GM12878 (cell line): ENCODE results near the gene BLOC1S2. TPM values are rescaled to one million over a fixed set of nuclear protein-coding genes. Genes with fewer than 3 reads are reported as not detected.

Source experiments
- BHLHE40 ChIP-seq, 2 experiments: fragments of 450-650 bp in 1 of 2; IDR thresholded peaks; 2 replicates each; pipeline ENCODE4 v1.6.1; 2011 to 2017; ENCODE audit warnings: low read depth in 2 of 2, borderline replicate concordance in 1 of 2, improper control_type of control experiment in 1 of 2, low read length in 1 of 2, mild to moderate bottlenecking in 1 of 2
- BRCA1 ChIP-seq: IDR thresholded peaks from 2 replicates; pipeline ENCODE4 v1.6.1; 2011; ENCODE audit warnings: low read depth, low read length, improper control_type of control experiment
- HCFC1 ChIP-seq: fragments of 150-350 bp; IDR thresholded peaks from 2 replicates; pipeline ENCODE4 v1.6.1; 2014; ENCODE audit warnings: low read length
- KAT2A ChIP-seq: conservative IDR thresholded peaks from 2 replicates; pipeline ENCODE4 v1.6.1; 2011; ENCODE audit warnings: low read depth, low read length; ENCODE audit not compliant: control insufficient read depth
- KLF5 ChIP-seq: fragments of 450-650 bp; IDR thresholded peaks from 2 replicates; pipeline ENCODE4 v1.6.1; 2014; ENCODE audit warnings: mild to moderate bottlenecking; ENCODE audit not compliant: partially characterized antibody
- MEF2B ChIP-seq: fragments of 450-650 bp; IDR thresholded peaks from 2 replicates; pipeline ENCODE4 v1.6.1; 2018; ENCODE audit warnings: mild to moderate bottlenecking, moderate library complexity; ENCODE audit not compliant: partially characterized antibody, poor library complexity, severe bottlenecking
- NFIC ChIP-seq: IDR thresholded peaks from 2 replicates; pipeline ENCODE4 v1.6.1; 2012; ENCODE audit warnings: low read depth, mild to moderate bottlenecking, inconsistent platforms, low read length, moderate library complexity
- NFYB ChIP-seq: IDR thresholded peaks from 2 replicates; pipeline ENCODE4 v1.6.1; 2011; ENCODE audit warnings: low read depth, mild to moderate bottlenecking, low read length, improper control_type of control experiment, moderate library complexity; ENCODE audit not compliant: insufficient read depth
- PAX8 ChIP-seq: fragments of 450-650 bp; IDR thresholded peaks from 2 replicates; pipeline ENCODE4 v1.6.1; 2017; ENCODE audit warnings: mild to moderate bottlenecking, moderate library complexity
- POLR2AphosphoS2 ChIP-seq: IDR thresholded peaks from 2 replicates; pipeline ENCODE4 v1.6.1; 2011; ENCODE audit warnings: low read depth, mild to moderate bottlenecking, low read length, improper control_type of control experiment, moderate library complexity
- RAD51 ChIP-seq: fragments of 450-650 bp; IDR thresholded peaks from 2 replicates; pipeline ENCODE4 v1.6.1; 2016; ENCODE audit warnings: moderate library complexity, mild to moderate bottlenecking, inconsistent platforms
- SMAD1 ChIP-seq: fragments of 450-650 bp; IDR thresholded peaks from 2 replicates; pipeline ENCODE4 v1.6.1; 2018; ENCODE audit warnings: mild to moderate bottlenecking, low read depth; ENCODE audit not compliant: partially characterized antibody
- SP1 ChIP-seq: IDR thresholded peaks from one replicate; pipeline ENCODE4 v1.6.1; 2011; ENCODE audit warnings: low read depth, low read length
- SRF ChIP-seq, 2 experiments: IDR thresholded peaks; 2 replicates each; pipeline ENCODE4 v1.6.1; 2011; ENCODE audit warnings: low read depth in 2 of 2, low read length in 2 of 2, mild to moderate bottlenecking in 1 of 2, moderate library complexity in 1 of 2
- SUPT20H ChIP-seq: IDR thresholded peaks from 2 replicates; pipeline ENCODE4 v1.6.1; 2011; ENCODE audit warnings: low read depth, mild to moderate bottlenecking, low read length, moderate library complexity, borderline replicate concordance; ENCODE audit not compliant: control insufficient read depth
- TAF1 ChIP-seq: IDR thresholded peaks from 2 replicates; pipeline ENCODE4 v1.6.1; 2011; ENCODE audit warnings: mild to moderate bottlenecking, low read depth, low read length, borderline replicate concordance
- ZNF207 ChIP-seq: fragments of 450-650 bp; IDR thresholded peaks from 2 replicates; pipeline ENCODE4 v1.6.1; 2014; ENCODE audit warnings: antibody characterized with exemption, mild to moderate bottlenecking, borderline replicate concordance
- ZNF384 ChIP-seq: IDR thresholded peaks from 2 replicates; pipeline ENCODE4 v1.6.1; 2012; ENCODE audit warnings: low read depth, mild to moderate bottlenecking, low read length, improper control_type of control experiment, borderline replicate concordance
- polyA plus RNA-seq, 11 experiments: library from polyadenylated mRNA; depleted of rRNA in 4 of 11; unstranded in 6 of 11; stranded (reverse) in 5 of 11; fragments of >200 nt; fragmentation: Nextera tagmentation in 4 of 11; fragmentation: Illumina TruSeq in 1 of 11; extraction: Ambion mirVana in 4 of 11; extraction: Trizol in 1 of 11; gene quantifications; 1 replicate in 1 of 11; 2 replicates in 10 of 11; pipeline versions ENCODE4 v1.2.1 to v1.2.3, GENCODE V29; 2011 to 2016; ENCODE audit warnings: inconsistent platforms in 2 of 11, missing spikeins in 2 of 11, low read depth in 1 of 11
- total RNA-seq, 4 experiments: library from RNA; depleted of rRNA in 3 of 4; stranded (reverse); fragments of >200 nt in 3 of 4; fragmentation: Illumina TruSeq in 1 of 4; extraction: Trizol in 1 of 4; gene quantifications; 2 replicates each; pipeline versions ENCODE4 v1.2.1 to v1.2.3, GENCODE V29; 2013 to 2021
- TF ChIP-seq, protein P1 (sequence below): IDR thresholded peaks from 2 replicates; pipeline ENCODE4 v1.6.1; 2012; ENCODE audit warnings: improper control_type of control experiment, low read depth, low read length; ENCODE audit not compliant: insufficient replicate concordance
- TF ChIP-seq, protein P2 (sequence below): IDR thresholded peaks from 2 replicates; pipeline ENCODE4 v1.6.1; 2011; ENCODE audit warnings: low read depth, low read length, improper control_type of control experiment, borderline replicate concordance
- TF ChIP-seq, protein P3 (sequence below): fragments of 450-650 bp; IDR thresholded peaks from 2 replicates; pipeline ENCODE4 v1.6.1; 2017; ENCODE audit warnings: mild to moderate bottlenecking, low read depth, inconsistent platforms; ENCODE audit not compliant: poor library complexity, severe bottlenecking
- TF ChIP-seq, protein P4 (sequence below): IDR thresholded peaks from 2 replicates; pipeline ENCODE4 v1.6.1; 2011; ENCODE audit warnings: mild to moderate bottlenecking, low read depth, low read length, moderate library complexity; ENCODE audit not compliant: insufficient replicate concordance

The BLOC1S2 gene
- total and polyA plus RNA-seq, 10 of the 15 experiments (the other 5 are each of a cell fraction or from before 2014, with no cell fraction given), result 58.6 to 164 (median 79.5) TPM

DNA sequence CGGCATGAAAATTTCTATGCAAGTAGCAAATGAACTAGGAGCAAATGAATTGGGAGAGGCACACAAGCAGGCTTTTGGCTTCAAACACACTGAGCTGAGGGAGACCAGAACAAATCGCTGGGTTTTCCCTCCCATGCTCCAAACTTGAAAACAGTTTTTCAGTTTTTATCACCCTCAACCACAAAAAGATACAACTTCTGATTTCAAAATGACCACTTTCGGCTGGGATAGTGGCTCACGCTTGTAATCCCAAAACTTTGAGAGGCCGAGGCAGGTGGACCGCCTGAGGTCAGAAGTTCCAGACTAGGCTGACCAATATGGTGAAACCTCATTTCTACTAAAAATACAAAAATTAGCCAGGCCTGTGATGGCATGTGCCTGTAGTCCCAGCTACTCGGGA is 48.1 kb downstream of the BLOC1S2 start (continued):
- TF ChIP-seq MEF2B (no peak), BRCA1 (no peak), BHLHE40 (IDR thresholded peaks at IDR 0.05; ENCODE audit: borderline replicate concordance in 1 of 2, low read depth in 2 of 2, low read length in 1 of 2) (peak in 1 of 2 experiments; percentile 8; a peak in 1 of 4 replicates), ZNF207 (no peak), RAD51 (no peak), KLF5 (no peak), NFYB (no peak), SP1 (no peak), PAX8 (no peak), SUPT20H (no peak), SRF (IDR thresholded peaks at IDR 0.05; ENCODE audit: low read depth in 2 of 2, low read length in 2 of 2) (no peak), POLR2AphosphoS2 (no peak), ZNF384 (no peak), KAT2A (no peak), HCFC1 (no peak), NFIC (peak; percentile 83; the same call in 1 of the 2 replicates), TAF1 (no peak), SMAD1 (no peak)
- TF ChIP-seq, protein P1, sequence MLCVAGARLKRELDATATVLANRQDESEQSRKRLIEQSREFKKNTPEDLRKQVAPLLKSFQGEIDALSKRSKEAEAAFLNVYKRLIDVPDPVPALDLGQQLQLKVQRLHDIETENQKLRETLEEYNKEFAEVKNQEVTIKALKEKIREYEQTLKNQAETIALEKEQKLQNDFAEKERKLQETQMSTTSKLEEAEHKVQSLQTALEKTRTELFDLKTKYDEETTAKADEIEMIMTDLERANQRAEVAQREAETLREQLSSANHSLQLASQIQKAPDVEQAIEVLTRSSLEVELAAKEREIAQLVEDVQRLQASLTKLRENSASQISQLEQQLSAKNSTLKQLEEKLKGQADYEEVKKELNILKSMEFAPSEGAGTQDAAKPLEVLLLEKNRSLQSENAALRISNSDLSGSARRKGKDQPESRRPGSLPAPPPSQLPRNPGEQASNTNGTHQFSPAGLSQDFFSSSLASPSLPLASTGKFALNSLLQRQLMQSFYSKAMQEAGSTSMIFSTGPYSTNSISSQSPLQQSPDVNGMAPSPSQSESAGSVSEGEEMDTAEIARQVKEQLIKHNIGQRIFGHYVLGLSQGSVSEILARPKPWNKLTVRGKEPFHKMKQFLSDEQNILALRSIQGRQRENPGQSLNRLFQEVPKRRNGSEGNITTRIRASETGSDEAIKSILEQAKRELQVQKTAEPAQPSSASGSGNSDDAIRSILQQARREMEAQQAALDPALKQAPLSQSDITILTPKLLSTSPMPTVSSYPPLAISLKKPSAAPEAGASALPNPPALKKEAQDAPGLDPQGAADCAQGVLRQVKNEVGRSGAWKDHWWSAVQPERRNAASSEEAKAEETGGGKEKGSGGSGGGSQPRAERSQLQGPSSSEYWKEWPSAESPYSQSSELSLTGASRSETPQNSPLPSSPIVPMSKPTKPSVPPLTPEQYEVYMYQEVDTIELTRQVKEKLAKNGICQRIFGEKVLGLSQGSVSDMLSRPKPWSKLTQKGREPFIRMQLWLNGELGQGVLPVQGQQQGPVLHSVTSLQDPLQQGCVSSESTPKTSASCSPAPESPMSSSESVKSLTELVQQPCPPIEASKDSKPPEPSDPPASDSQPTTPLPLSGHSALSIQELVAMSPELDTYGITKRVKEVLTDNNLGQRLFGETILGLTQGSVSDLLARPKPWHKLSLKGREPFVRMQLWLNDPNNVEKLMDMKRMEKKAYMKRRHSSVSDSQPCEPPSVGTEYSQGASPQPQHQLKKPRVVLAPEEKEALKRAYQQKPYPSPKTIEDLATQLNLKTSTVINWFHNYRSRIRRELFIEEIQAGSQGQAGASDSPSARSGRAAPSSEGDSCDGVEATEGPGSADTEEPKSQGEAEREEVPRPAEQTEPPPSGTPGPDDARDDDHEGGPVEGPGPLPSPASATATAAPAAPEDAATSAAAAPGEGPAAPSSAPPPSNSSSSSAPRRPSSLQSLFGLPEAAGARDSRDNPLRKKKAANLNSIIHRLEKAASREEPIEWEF, result no peak
- TF ChIP-seq, protein P2, sequence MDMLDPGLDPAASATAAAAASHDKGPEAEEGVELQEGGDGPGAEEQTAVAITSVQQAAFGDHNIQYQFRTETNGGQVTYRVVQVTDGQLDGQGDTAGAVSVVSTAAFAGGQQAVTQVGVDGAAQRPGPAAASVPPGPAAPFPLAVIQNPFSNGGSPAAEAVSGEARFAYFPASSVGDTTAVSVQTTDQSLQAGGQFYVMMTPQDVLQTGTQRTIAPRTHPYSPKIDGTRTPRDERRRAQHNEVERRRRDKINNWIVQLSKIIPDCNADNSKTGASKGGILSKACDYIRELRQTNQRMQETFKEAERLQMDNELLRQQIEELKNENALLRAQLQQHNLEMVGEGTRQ, result no peak
- TF ChIP-seq, protein P3, sequence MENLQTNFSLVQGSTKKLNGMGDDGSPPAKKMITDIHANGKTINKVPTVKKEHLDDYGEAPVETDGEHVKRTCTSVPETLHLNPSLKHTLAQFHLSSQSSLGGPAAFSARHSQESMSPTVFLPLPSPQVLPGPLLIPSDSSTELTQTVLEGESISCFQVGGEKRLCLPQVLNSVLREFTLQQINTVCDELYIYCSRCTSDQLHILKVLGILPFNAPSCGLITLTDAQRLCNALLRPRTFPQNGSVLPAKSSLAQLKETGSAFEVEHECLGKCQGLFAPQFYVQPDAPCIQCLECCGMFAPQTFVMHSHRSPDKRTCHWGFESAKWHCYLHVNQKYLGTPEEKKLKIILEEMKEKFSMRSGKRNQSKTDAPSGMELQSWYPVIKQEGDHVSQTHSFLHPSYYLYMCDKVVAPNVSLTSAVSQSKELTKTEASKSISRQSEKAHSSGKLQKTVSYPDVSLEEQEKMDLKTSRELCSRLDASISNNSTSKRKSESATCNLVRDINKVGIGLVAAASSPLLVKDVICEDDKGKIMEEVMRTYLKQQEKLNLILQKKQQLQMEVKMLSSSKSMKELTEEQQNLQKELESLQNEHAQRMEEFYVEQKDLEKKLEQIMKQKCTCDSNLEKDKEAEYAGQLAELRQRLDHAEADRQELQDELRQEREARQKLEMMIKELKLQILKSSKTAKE, result peak; percentile 34
- TF ChIP-seq, protein P4, sequence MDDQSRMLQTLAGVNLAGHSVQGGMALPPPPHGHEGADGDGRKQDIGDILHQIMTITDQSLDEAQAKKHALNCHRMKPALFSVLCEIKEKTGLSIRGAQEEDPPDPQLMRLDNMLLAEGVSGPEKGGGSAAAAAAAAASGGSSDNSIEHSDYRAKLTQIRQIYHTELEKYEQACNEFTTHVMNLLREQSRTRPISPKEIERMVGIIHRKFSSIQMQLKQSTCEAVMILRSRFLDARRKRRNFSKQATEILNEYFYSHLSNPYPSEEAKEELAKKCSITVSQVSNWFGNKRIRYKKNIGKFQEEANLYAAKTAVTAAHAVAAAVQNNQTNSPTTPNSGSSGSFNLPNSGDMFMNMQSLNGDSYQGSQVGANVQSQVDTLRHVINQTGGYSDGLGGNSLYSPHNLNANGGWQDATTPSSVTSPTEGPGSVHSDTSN, result no peak
